Measurements from ENCODE around the gene PRPH.

PRPH gene

GRCh38 chr12:49345825-49346658 is 51.1 kb downstream of the PRPH start:
- peak overlapping the region; percentile 71 for H3K4me3 Mint-ChIP-seq
- H3K4me1 Mint-ChIP-seq (ENCODE audit: low read depth), result peaks cover 49% of the 10 kb centered on the region
- H3K36me3 Mint-ChIP-seq (ENCODE audit: low read depth), result no peaks in the 10 kb centered on the region
- peak overlapping the region; percentile 54 for H3K27ac Mint-ChIP-seq
- H3K9me3 Mint-ChIP-seq, result no peaks in the 10 kb centered on the region
- peaks cover 97% of the 10 kb centered on the region for H3K27me3 Mint-ChIP-seq
- intact Hi-C loops (cut with micrococcal nuclease), result loop anchor here (2.0 kb wide), 1 partner anchor 57 kb away; no protein-coding TSS in a partner anchor

GRCh38 chr12:49346659-49347310 is 51.8 kb downstream of the PRPH start, which contains the start of gene DNAJC22:
TSS of gene DNAJC22 (plus strand) at chr12:49346888. CDS start at chr12:49348873, 1,985 bp downstream.
- H3K4me3 Mint-ChIP-seq, result peak within 1 kb of the TSS; percentile 71
- H3K27me3 Mint-ChIP-seq, result peaks cover 97% of the 10 kb centered on the region
- intact Hi-C loops (cut with micrococcal nuclease), result loop anchor here (2.0 kb wide), 1 partner anchor 58 kb away; no protein-coding TSS in a partner anchor
- peak within 1 kb of the TSS; percentile 54 for H3K27ac Mint-ChIP-seq
- H3K36me3 Mint-ChIP-seq (ENCODE audit: low read depth), result no peaks in the 10 kb centered on the region
- H3K4me1 Mint-ChIP-seq (ENCODE audit: low read depth), result peaks cover 47% of the 10 kb centered on the region
- no peaks in the 10 kb centered on the region for H3K9me3 Mint-ChIP-seq

GRCh38 chr12:49347311-49348193 is 52.6 kb downstream of the PRPH start:
- peak overlapping the region; percentile 54 for H3K27ac Mint-ChIP-seq
- peak overlapping the region; percentile 2 for H3K4me3 Mint-ChIP-seq
- peaks cover 91% of the 10 kb centered on the region for H3K27me3 Mint-ChIP-seq
- intact Hi-C loops (cut with micrococcal nuclease), result loop anchor here (2.0 kb wide), 1 partner anchor 59 kb away; no protein-coding TSS in a partner anchor
- no peaks in the 10 kb centered on the region for H3K9me3 Mint-ChIP-seq
- H3K36me3 Mint-ChIP-seq (ENCODE audit: low read depth), result no peaks in the 10 kb centered on the region
- peaks cover 40% of the 10 kb centered on the region for H3K4me1 Mint-ChIP-seq (ENCODE audit: low read depth)

Data from dendritic cell treated with granulocyte-macrophage colony-stimulating factor and Interleukin-4, amounts not matched to agents 40 ng/mL and 50 ng/mL, for 4 days (primary cell).